IPS DF 4.7 (cell line): ENCODE data around the gene FOXB1.

ENCODE experiments used
- DNase-seq: peaks from one replicate; pipeline ENCODE4 v3.0.0-alpha.2; 2013; ENCODE audit warnings: low spot score; ENCODE audit errors: extremely low read depth

FOXB1 gene

DNA sequence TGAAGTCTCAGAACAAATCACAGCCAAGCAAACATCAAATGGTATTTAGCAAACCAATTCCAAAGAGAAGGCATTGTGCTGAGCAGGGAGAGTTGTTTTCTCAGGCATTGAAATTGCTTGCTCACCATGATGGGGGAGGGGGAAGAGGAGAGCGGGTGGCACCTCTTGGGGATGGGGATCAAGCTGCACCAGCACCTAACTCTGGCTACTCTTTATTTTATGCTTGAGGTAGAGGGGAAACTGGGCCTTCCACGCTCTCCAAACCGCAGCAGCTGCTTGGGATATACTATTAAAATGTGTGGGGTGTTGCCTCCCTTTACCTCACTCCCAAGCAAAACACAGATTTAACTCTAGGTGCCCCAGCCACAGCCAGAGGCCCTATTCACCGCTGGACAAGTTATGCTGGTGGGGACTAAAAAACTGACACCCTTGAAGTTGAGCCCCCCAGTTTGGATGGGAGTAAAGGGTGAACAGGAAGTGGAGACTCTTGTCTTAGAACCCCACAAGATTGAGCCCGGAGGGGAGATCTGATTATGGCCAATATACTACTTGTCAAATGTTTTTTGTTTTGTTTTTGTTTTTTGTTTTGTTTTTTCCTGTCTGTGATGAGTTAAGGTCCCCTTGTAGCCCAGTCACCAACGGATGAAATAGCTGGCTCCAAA, 5.0 kb upstream of the FOXB1 start:
- no peak for DNase-seq

DNA sequence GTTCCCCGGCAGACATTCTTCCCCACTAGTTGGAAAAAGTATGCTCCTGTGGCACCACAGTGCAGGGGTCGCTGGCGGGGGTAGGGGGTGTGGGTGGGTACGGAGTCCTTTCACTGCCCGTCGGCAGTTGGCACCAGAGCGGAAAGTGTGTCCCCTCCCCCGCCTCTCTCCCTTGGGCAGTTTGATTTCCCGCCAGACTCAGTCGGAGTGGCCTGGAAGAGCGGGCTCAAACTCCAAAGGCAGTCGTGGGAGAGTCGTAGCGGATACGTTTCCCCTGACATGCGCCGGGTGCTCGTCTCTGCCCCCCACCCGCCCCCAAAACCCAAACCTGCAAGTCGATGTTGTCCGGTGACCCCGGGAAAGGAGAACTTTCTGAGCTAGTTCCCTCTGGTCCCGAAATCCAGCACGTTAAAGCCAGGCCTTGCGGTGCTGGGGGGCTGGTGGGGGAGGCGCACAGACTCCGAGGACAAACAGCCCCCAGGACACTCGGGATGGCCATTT, 4.4 kb upstream of the FOXB1 start:
- no peak for DNase-seq

DNA sequence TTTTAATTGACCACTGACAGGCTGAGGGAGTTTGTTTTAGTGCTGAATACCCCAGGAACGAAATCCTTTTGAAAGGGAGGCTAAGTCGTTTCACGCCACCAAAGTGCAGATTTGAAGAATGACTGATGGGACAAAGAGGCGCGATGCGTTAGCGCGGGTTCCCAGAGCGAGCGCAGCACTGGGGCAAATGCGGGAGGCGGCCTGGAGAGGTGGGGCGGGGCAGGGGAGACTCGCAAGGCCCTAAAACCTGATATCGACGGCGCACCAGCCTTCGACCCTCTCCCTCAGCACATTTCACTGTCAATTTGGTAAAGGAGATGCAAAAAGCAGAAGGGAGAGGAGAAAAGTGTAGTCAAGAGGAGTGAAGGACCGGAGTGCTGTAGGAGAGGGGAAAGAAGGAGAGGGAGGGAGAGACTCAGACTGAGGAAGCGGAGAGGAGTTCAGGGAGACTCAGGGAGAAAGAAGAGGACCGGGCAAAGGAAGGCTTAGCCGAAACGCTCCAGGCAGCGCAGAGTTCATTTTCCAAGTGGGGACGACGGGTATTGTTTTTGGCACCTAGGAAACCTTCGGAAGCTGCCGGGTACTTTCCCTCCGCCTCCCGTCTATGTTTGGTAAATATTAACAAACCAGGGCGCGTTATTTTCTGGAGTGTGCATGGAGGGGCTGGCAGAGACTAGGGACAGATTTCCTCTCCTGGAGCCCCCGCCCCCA, 3.8 kb upstream of the FOXB1 start:
- no peak for DNase-seq

- DNase-seq: no peak
These were observed 3.1 kb upstream of the FOXB1 start for GRCh38 chr15:60000824-60001609.

GRCh38 chr15:60001610-60002527, 2.2 kb upstream of the FOXB1 start:
- DNase-seq: no peak

GRCh38 chr15:60002528-60003218, 1.4 kb upstream of the FOXB1 start:
- no peak for DNase-seq

- no peak for DNase-seq
These were observed 685 bp upstream of the FOXB1 start for GRCh38 chr15:60003243-60004008.

DNA sequence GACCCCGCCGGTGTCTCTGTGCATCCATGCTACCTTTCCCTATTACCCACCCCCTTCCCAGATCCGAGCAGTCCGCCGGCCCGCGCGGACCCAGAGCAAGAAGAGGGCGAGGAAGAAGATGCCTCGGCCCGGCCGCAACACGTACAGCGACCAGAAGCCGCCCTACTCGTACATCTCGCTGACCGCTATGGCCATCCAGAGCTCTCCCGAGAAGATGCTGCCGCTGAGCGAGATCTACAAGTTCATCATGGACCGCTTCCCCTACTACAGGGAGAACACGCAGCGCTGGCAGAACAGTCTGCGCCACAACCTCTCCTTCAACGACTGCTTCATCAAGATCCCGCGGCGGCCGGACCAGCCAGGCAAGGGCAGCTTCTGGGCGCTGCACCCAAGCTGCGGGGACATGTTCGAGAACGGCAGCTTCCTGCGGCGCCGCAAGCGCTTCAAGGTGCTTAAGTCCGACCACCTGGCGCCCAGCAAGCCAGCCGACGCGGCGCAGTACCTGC, 788 bp downstream of the FOXB1 start:
- DNase-seq: no peak

DNA sequence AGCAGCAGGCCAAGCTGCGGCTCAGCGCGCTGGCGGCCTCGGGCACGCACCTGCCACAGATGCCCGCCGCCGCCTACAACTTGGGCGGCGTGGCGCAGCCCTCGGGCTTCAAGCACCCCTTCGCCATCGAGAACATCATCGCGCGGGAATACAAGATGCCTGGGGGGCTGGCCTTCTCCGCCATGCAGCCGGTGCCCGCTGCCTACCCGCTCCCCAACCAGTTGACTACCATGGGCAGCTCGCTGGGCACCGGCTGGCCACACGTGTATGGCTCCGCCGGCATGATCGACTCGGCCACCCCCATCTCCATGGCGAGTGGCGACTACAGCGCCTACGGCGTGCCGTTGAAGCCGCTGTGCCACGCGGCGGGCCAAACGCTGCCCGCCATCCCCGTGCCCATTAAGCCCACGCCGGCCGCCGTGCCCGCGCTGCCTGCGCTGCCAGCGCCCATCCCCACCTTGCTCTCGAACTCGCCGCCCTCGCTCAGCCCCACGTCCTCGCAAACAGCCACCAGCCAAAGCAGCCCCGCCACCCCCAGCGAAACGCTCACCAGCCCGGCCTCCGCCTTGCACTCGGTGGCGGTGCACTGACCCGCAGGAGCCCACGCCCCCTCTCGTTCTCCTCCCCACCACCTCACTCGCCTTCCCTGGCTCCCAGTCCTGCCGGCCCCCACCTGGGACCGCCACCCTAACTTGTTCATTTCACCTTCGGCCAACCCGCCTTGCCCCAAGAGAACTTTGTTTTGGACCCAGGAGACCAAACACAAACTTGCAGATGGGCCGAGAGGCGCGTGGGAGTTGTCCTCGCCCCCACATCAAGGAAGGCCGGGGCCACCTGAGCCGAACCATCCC, 1.5 kb downstream of the FOXB1 start:
- DNase-seq: no peak

DNA sequence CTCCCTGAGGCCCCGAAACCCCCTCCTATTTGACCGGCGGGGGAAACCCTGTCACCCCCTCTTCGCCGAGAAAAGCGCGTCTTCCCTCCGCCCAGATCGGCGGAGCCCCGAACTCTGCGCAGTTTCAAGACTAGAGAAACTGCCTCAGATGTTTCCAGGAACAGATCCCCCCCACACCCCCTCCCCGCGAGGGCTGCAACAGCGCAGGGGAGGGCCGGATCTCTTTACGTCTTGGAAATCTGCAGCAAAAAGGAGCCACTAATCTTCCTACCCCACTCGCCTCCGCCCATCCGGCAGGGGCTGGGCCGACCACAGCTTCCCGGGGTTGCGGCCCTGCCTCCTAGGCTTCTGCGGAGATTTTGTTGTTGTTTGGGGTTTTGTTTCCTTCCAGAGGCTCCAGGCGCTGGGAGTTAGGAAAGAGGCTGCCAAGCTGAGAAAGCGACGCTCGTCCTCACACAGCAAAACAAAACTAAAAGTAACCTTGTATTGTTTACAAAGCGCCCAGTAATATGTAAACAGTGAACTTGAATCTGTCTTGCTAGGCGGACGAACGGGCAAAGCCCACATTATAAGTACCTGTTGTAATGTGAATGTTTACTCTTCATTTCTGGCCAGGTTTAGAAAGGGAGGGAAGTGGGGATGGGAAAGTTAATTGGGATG, 2.2 kb downstream of the FOXB1 start:
- DNase-seq: no peak

DNA sequence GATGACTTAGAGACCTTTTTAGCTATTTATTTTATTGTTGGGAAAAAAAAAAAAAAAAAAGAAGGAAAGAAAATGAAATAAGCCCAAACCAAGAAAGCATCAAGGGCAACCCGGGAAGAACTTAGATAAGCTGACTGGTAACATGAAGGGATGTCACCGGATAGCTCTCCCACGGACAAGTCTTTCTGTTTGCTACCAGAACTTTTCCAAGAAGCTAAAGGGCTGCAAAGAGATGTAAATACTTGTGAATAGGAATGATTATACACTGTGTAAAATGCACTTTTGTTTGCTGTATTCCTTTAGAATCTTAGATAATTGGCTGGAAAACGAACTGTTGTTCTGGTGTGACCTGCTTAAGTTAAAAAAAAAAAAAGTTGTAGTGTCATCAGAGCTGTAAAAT, 2.8 kb downstream of the FOXB1 start:
- no peak for DNase-seq

- DNase-seq: no peak
These were observed 5.2 kb downstream of the FOXB1 start for GRCh38 chr15:60009124-60009960.

GRCh38 chr15:60009980-60010732, 6.0 kb downstream of the FOXB1 start:
- no peak for DNase-seq

DNA sequence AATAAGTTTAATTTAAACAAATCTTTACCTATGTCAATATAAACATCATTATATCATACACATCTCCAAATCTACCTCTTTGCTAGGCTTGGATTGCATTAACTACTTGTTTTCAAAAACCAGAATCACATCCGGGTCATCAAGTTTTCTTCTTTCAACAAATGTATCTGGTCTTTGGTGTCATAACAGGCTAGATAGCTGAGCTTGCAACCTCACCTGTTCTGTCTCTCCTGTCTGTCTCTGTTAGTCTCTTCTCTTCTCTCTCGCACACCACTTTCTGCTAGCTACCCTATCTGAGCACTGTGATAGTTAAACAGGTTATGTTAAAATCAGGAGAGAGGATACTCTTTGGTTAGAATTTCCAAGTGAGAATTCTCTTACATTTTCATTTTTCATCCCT, 6.7 kb downstream of the FOXB1 start:
- DNase-seq: no peak

- DNase-seq: no peak
These were observed 8.6 kb downstream of the FOXB1 start for GRCh38 chr15:60012695-60013094.
